Activated naive CD8-positive, alpha-beta T cell treated with anti-CD3 and anti-CD28 coated beads, Interleukin-2, amount 10 ng/mL, durations not matched to agents 7 days and 5 days (primary cell): ENCODE results near the gene DNAH1. TPM values are rescaled to one million over a fixed set of nuclear protein-coding genes. Genes with fewer than 3 reads are reported as not detected.

Experiments
- ATAC-seq: fragments of 150-1000 bp; cut with Tn5 transposase; one replicate; pipeline ENCODE4 v1.10.0; 2021; ENCODE audit warnings: low read depth, moderate library complexity
- POLR2A ChIA-PET: fragments of 350-600 bp; sonication (Branson Sonifier 250); formaldehyde crosslinking; loops from one replicate; lab custom pipeline; 2021; ENCODE audit warnings: antibody characterized with exemption; lab: Charles Lee
- DNase-seq: peaks from one replicate; pipeline ENCODE4 v3.0.0; 2021
- H3K27ac Mint-ChIP-seq: one replicate; pipeline ENCODE4 v1.8.0; 2022; ENCODE audit warnings: mild to moderate bottlenecking, mixed read lengths
- H3K27me3 Mint-ChIP-seq: one replicate; pipeline ENCODE4 v1.8.0; 2022; ENCODE audit warnings: mild to moderate bottlenecking, moderate library complexity, mixed read lengths
- H3K36me3 Mint-ChIP-seq: one replicate; pipeline ENCODE4 v1.8.0; 2021; ENCODE audit warnings: mild to moderate bottlenecking, mixed read lengths
- H3K4me1 Mint-ChIP-seq: one replicate; pipeline ENCODE4 v1.8.0; 2021; ENCODE audit warnings: mixed read lengths
- H3K4me3 Mint-ChIP-seq: one replicate; pipeline ENCODE4 v1.8.0; 2022; ENCODE audit warnings: mild to moderate bottlenecking, moderate library complexity, mixed read lengths
- H3K9me3 Mint-ChIP-seq: one replicate; pipeline ENCODE4 v1.8.0; 2021; ENCODE audit warnings: mixed read lengths
- microRNA-seq: library from miRNA; unstranded; fragments of <30 nt; microRNA quantifications from one replicate; pipeline ENCODE4 v1.2.0, GENCODE V29; 2022
- total RNA-seq, 2 experiments: library from RNA; stranded (reverse); gene quantifications; one replicate each; pipeline ENCODE4 v1.2.3, GENCODE V29; 2021

The DNAH1 gene
- total RNA-seq, 2 experiments from 2014 or later, result 28.5 to 30.0 TPM

- no peak overlapping the region for H3K27ac Mint-ChIP-seq
- no peak for DNase-seq
- peaks cover 7% of the 10 kb centered on the region for H3K4me1 Mint-ChIP-seq
- no peaks in the 10 kb centered on the region for H3K9me3 Mint-ChIP-seq
- POLR2A ChIA-PET, result no interaction called here
- no peaks in the 10 kb centered on the region for H3K27me3 Mint-ChIP-seq
- no peak for ATAC-seq
- no peak overlapping the region for H3K4me3 Mint-ChIP-seq
- no peaks in the 10 kb centered on the region for H3K36me3 Mint-ChIP-seq
Observed at GRCh38 chr3:52447512-52448355, 131.6 kb downstream of the DNAH1 start.

Small RNA genes lying within 50 kb of the gene (microRNA-seq; reads per million reads assigned to microRNA genes)
- gene MIR135A1 (not detected), gene MIRLET7G (442,242 reads per million, percentile 100 among the genes with 10 or more reads in this experiment)

Other genes starting within 250 kb of the DNAH1 start
- 10 to 100 TPM; 20.8 to 22.4 TPM for gene POC1A, start 161.9 kb upstream of the DNAH1 start, total RNA-seq
- 10 to 100 TPM; 46.9 to 50.1 TPM for gene ALAS1, start 118.2 kb upstream of the DNAH1 start, total RNA-seq
- gene TLR9, start 90.7 kb upstream of the DNAH1 start, total RNA-seq, result 1 to 10 TPM; 1.6 to 2.0 TPM
- gene TWF2, start 77.2 kb upstream of the DNAH1 start, total RNA-seq, result 100 to 1,000 TPM; 118 to 122 TPM
- 100 to 1,000 TPM; 101 to 105 TPM for gene PPM1M, start 70.6 kb upstream of the DNAH1 start, total RNA-seq
- 100 to 1,000 TPM; 134 to 140 TPM for gene WDR82, start 37.7 kb upstream of the DNAH1 start, total RNA-seq
- gene GLYCTK, start 28.5 kb upstream of the DNAH1 start, total RNA-seq, result 10 to 100 TPM; 26.2 to 31.2 TPM
- gene BAP1, start 93.7 kb downstream of the DNAH1 start, total RNA-seq, result 100 to 1,000 TPM in 1 of 2 experiments, 10 to 100 TPM in 1; 96.8 to 103 TPM
- gene PHF7, start 94.3 kb downstream of the DNAH1 start, total RNA-seq, result 10 to 100 TPM; 19.2 to 20.6 TPM
- under 1 TPM; 0.06 to 0.09 TPM for gene SEMA3G, start 128.8 kb downstream of the DNAH1 start, total RNA-seq
- gene TNNC1, start 137.7 kb downstream of the DNAH1 start, total RNA-seq, result 1 to 10 TPM; 3.0 to 3.2 TPM
- gene NISCH, start 139.3 kb downstream of the DNAH1 start, total RNA-seq, result 100 to 1,000 TPM; 124 to 125 TPM
- gene STAB1, start 179.0 kb downstream of the DNAH1 start, total RNA-seq, result 10 to 100 TPM; 10.5 to 13.0 TPM
- gene NT5DC2, start 217.5 kb downstream of the DNAH1 start, total RNA-seq, result 10 to 100 TPM; 22.3 to 28.7 TPM
- gene UQCC5, start 220.3 kb downstream of the DNAH1 start, total RNA-seq, result 10 to 100 TPM in 1 of 2 experiments, 1 to 10 TPM in 1; 8.5 to 12.8 TPM